HL-60/S4 (cell line): ENCODE measurements around the gene FGF21.
"Not testable (repeated sequence)": the region's sequence is repeated elsewhere in the genome, so short reads cannot be mapped to it uniquely, and the experiment has no call there.

Experiments
- in situ Hi-C: fragments of 300-500 bp; cut with MboI; formaldehyde crosslinking; loops from 2 replicates; pipeline ENCODE4 v1.14.3; 2022; ENCODE audit warnings: low sequenced_read_pairs

FGF21 gene

GRCh38 chr19:48751845-48752495 is 3.4 kb upstream of the FGF21 start:
- in situ Hi-C loops: no loop called here

GRCh38 chr19:48752496-48753365 is 2.6 kb upstream of the FGF21 start, which contains the start of gene FUT1:
FUT1 (minus strand) TSS chr19:48752641; CDS start chr19:48751281, 1,360 bp downstream.
- in situ Hi-C loops: no loop called here

- in situ Hi-C loops: no loop called here
These were observed 463 bp downstream of the FGF21 start for GRCh38 chr19:48755787-48756186.

- in situ Hi-C loops: no loop called here
These were observed 888 bp downstream of the FGF21 start for GRCh38 chr19:48756212-48756611.

- in situ Hi-C loops: no loop called here
These were observed 1.4 kb downstream of the FGF21 start for GRCh38 chr19:48756686-48757085.

GRCh38 chr19:48757089-48757675 is 1.9 kb downstream of the FGF21 start:
- in situ Hi-C loops: no loop called here

- in situ Hi-C loops: no loop called here
These were observed 2.4 kb downstream of the FGF21 start for GRCh38 chr19:48757741-48758144.

GRCh38 chr19:48760504-48761205 is 5.3 kb downstream of the FGF21 start:
- in situ Hi-C loops: no loop called here

GRCh38 chr19:48765816-48766215 is 10.5 kb downstream of the FGF21 start:
- in situ Hi-C loops: not testable (repeated sequence)

GRCh38 chr19:48768171-48768753 is 12.9 kb downstream of the FGF21 start:
- in situ Hi-C loops: not testable (repeated sequence)

GRCh38 chr19:48768994-48769713 is 13.8 kb downstream of the FGF21 start:
- in situ Hi-C loops: no loop called here

- in situ Hi-C loops: no loop called here
These were observed 14.9 kb downstream of the FGF21 start for GRCh38 chr19:48770266-48770665.

GRCh38 chr19:48770734-48771472 is 15.6 kb downstream of the FGF21 start:
- in situ Hi-C loops: no loop called here

GRCh38 chr19:48772503-48772953 is 17.2 kb downstream of the FGF21 start:
- in situ Hi-C loops: no loop called here

- in situ Hi-C loops: no loop called here
These were observed 21.8 kb downstream of the FGF21 start for GRCh38 chr19:48777139-48777538.

- in situ Hi-C loops: no loop called here
These were observed 22.4 kb downstream of the FGF21 start for GRCh38 chr19:48777720-48778119.

GRCh38 chr19:48779636-48780035 is 24.3 kb downstream of the FGF21 start:
- in situ Hi-C loops: loop anchor here (10.0 kb wide), 1 partner anchor 445 kb away; no protein-coding TSS in a partner anchor

- in situ Hi-C loops: loop anchor here (10.0 kb wide), 1 partner anchor 444 kb away; no protein-coding TSS in a partner anchor
These were observed 25.5 kb downstream of the FGF21 start for GRCh38 chr19:48780631-48781391.
